GM19240 (cell line): ENCODE results near the gene APOA4.

ENCODE experiments used
- DNase-seq: peaks from one replicate; pipeline ENCODE4 v3.0.0; 2011; ENCODE audit warnings: low spot score; ENCODE audit not compliant: insufficient read length

APOA4 gene

DNA sequence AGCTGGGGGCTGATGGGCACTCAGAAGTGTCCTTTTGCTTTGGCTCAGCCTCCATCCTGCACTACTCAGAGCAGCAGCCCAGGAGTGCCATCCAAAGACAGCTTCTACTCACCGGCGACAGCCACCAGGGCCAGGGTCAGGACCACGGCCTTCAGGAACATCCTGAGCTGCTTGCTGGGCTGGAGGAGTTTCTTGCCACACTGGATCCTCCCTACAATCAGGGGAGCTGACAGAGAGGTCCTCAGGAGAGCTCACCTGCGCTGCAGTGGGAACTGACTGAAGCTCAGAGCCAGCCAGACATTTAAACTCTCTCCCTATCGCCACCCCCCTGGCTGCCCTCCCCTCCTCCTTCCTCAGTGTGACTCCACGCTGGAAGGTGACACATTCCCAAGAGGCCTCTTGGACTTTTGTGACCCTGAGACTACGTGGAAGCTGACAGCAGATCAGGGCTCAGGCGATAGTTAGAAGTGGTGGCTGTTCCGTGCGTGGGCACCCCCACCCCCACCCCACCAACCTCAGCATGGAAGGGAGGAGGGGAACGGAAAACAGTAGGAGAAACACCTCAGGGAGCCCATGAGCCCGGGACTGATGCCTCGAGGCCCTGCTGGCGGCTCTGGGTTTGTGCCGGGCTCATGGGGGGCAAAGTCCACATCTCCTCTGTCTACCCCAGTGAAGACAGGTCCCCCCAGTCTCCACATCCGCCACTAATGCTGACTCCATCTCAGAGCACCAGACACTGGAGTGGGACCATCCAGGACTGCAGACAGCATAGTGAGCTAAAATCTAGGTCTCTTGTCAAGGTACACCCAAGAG lies at the start of gene APOA4:
APOA4 (minus strand) TSS at position 274 of the 813 bp plus-strand sequence; CDS start at position 161, 113 bp downstream.
- no peak for DNase-seq

- DNase-seq, result no peak
Observed at GRCh38 chr11:116871248-116871647, 48.1 kb upstream of the APOA4 start.

DNA sequence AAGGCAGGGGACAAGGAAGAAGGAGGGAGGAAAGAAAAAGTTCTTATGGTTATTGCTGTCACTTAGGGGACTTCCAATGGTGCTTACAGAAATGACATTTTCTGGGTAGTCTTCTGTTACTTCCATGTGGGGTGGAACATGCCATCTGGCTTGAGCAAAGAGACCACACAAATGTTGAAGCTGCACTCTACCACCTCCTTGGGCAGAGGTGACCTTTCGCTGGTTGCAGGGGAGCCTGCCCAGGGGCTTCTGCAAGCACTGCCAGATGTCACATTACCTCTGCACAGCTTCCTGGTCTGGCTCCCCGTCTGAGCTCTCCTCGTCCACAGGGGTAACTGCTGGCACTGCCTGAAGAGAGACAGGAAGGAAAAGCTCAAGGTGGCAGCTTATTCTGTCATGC lies 47.0 kb upstream of the APOA4 start:
- DNase-seq, result no peak

GRCh38 chr11:116869610-116870009 lies 46.5 kb upstream of the APOA4 start:
- no peak for DNase-seq

DNA sequence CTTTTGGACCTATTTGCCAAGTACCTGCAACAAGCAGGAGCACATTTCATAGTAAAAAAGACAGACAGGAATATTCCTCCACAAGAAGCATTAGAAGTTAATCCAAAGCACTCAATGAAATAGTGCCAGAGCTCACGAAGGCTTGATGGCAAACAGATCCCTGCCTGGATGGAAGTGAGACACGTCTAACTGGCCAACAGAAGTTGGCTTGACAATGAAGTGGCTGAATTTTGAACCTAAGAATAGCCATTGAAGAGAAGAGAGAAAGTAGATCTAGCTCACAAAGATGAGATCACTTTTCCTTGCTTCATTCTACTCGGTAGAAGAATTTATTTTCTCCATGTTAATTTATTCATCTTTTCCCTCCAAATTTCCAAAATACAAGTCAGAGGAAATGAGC lies 45.0 kb upstream of the APOA4 start:
- DNase-seq, result no peak

GRCh38 chr11:116867619-116868018 lies 44.5 kb upstream of the APOA4 start:
- DNase-seq, result no peak

GRCh38 chr11:116866804-116867455 lies 43.8 kb upstream of the APOA4 start:
- no peak for DNase-seq

DNA sequence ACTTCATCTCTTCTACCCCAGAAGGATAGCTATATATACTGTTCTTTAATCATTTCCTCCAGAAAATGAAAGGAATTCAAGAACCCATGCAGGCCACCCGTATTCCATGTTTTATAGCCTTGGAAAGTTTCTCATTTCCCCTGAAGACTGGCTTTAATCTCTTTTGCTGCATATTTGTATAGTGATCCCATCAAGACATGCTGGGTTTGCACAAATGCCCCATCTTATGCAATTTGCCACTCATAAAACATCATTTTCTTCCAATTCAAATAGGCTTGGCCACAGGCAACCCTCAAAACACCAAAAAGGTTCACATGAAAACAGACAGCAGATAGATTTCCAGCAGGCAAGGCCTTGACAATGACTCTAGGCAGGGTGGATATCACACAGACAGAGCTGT lies 42.6 kb upstream of the APOA4 start:
- no peak for DNase-seq

DNA sequence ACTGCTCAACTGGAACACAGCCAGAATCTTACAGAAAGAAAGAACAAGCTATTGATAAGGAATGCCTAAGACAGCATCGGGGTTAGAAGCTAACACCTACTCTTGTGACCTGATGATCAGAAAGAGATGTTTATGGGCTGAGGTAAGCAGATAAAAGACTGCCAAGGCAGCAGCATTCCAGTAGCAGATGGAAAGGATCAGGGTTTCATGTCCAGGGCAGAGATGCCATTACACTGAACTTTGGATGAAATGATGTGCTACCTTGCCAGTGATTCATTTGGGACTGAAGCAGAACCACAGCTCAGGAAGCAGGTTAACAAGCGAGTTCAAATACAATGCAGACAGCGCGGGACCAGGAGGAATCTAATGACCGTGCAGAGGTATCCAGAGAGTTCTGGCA lies 41.4 kb upstream of the APOA4 start:
- no peak for DNase-seq

GRCh38 chr11:116862951-116863350 lies 39.8 kb upstream of the APOA4 start:
- no peak for DNase-seq

DNA sequence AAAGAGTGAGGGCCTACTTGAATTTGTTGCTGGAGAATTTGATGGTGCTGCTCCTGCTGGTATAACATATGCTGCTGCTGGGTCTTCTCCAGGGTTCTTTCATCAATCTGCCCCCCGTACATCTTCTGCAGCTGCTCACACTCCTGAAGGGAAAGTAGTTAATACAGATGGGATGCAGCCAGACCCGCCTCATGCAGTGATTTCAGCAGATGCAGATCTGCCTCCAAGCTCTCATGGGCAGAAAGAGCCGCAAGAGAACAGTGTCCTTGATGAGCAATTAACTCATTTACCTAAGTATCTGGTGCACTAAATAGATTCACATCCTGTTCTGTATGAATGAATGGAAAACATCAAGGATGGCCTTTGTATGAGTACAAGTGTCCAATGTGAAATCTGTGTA lies 39.1 kb upstream of the APOA4 start:
- DNase-seq, result no peak

GRCh38 chr11:116861539-116861938 lies 38.4 kb upstream of the APOA4 start:
- no peak for DNase-seq

- DNase-seq, result no peak
Observed at GRCh38 chr11:116860303-116860702, 37.2 kb upstream of the APOA4 start.

GRCh38 chr11:116859175-116859574 lies 36.1 kb upstream of the APOA4 start:
- no peak for DNase-seq

GRCh38 chr11:116857936-116858335 lies 34.8 kb upstream of the APOA4 start:
- DNase-seq, result no peak

DNA sequence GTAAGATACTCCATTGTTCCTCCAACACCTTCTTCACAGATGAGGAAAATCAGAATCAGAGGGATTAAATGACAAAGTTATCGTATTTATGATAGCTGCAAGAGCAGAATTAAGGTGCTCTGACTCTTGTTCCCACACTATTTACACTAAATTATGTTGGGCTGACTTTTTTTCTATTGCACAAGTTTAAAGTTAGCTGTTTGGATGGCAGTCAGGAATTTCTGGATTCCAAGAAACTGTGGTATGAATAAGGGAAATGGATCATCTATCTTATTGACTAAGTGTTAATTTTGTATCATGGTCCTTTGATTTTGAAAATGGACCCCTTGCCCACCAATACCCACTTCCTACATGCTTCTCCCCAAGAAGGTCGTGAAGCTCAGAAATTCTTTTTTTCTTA lies 34.2 kb upstream of the APOA4 start:
- DNase-seq, result no peak

- DNase-seq, result no peak
Observed at GRCh38 chr11:116856423-116856822, 33.3 kb upstream of the APOA4 start.

GRCh38 chr11:116855413-116855812 lies 32.3 kb upstream of the APOA4 start:
- no peak for DNase-seq

DNA sequence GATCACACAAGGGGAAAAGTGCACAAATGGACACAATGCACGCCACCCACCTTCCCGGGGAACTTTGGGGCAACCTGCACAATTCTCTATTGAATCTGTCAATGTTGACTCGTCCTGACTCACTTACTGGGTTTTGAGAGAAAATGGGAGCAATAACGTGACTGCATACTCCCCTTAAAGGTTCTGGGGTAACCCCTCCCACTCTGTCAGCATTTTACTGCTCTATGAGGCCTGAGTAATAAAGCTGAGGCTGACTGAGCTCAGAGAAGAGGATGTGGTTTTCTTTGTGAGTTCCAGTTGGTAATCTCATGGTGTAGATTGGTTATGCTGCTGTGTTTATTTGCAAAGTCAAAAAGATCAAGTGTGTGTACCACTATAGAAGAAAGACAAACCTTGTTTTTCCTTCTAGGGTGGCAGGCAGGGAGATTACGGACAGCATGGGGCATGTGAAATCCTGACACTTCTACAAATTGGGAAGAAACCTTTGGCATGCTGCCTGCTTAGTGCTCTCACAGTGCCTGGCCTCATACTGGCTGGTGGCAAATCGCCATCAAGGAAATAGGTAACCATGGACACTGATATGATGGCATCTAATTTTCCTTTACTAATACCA lies 30.5 kb upstream of the APOA4 start:
- peak; percentile 80 for DNase-seq

GRCh38 chr11:116852261-116853031 lies 29.3 kb upstream of the APOA4 start:
- DNase-seq, result no peak

- no peak for DNase-seq
Observed at GRCh38 chr11:116851626-116852025, 28.5 kb upstream of the APOA4 start.

DNA sequence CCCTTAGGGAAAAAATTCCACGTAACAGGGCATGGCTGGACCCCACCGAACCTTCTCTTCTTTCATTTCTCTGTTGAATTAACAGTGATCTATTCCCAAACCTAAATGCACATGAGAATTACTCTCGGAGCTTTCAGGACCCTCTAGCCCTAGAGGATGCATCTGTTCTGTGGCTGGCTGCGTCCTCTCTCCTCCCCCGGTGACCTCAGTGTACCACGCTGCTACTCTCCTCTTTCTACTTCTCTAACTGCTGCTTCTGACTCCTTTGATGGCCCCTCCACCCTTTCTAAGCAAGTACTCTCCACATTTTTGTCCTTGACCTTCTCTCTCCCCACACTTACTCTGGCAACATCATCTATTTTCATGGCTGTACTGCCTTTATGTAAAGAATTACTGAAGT lies 26.4 kb upstream of the APOA4 start:
- no peak for DNase-seq
